ENCODE results near the gene PDCL3. TPM values are rescaled to one million over a fixed set of nuclear protein-coding genes. Genes with fewer than 3 reads are reported as not detected.

Gene PDCL3
- polyA plus RNA-seq, 1 donor from 2014 or later, result 18.5 TPM

DNA sequence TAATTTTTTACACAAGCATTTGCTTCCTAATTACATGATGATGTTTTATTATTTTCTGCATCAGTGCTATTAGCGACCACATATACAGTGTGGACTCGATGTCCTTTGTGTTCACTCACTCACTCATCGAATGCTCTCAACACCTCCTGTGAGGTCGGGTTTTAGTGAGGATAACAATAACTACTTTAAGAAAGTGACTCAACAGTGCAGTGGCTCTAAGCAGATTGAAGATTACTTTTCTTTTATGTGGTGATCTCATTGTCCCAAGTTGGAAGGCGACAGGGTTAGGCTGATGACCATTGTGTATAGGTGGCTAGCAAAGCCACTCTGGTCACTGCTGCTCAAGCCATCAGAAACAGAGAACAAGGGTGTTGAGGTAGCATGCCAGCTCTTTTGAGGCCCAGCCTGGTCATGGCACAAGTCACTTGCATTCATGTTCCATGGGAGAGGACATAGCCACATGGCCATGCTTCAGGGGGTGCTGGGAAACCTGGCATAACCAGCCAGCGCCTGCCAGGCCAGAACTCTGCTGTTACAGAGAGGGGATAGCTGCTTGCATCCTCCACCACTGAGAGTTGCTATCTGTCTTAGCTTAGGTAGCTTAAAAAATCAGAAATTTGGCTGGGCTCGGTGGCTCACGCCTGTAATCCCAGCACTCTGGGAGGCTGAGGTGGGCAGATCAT, 60.4 kb downstream of the PDCL3 start:
- H4K20me1 ChIP-seq (ENCODE audit: insufficient read depth), result no peaks in the 10 kb centered on the region
- H3K9ac ChIP-seq (ENCODE audit: low read length), result no peak overlapping the region
- H3K9me3 ChIP-seq (ENCODE audit: low read length), result no peaks in the 10 kb centered on the region
- no peaks in the 10 kb centered on the region for H3K79me2 ChIP-seq (replicated peaks; ENCODE audit: insufficient read depth, low read length)
- H3K4me3 ChIP-seq (ENCODE audit: low read length), result no peak overlapping the region
- no peak overlapping the region for H3K27ac ChIP-seq (ENCODE audit: low read length)
- no peaks in the 10 kb centered on the region for H3K36me3 ChIP-seq (ENCODE audit: insufficient read depth, low read length)
- TF ChIP-seq, protein P1, sequence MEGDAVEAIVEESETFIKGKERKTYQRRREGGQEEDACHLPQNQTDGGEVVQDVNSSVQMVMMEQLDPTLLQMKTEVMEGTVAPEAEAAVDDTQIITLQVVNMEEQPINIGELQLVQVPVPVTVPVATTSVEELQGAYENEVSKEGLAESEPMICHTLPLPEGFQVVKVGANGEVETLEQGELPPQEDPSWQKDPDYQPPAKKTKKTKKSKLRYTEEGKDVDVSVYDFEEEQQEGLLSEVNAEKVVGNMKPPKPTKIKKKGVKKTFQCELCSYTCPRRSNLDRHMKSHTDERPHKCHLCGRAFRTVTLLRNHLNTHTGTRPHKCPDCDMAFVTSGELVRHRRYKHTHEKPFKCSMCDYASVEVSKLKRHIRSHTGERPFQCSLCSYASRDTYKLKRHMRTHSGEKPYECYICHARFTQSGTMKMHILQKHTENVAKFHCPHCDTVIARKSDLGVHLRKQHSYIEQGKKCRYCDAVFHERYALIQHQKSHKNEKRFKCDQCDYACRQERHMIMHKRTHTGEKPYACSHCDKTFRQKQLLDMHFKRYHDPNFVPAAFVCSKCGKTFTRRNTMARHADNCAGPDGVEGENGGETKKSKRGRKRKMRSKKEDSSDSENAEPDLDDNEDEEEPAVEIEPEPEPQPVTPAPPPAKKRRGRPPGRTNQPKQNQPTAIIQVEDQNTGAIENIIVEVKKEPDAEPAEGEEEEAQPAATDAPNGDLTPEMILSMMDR (IDR thresholded peaks at IDR 0.05; ENCODE audit: poor library complexity, severe bottlenecking), result no peak
- TF ChIP-seq EP300 (conservative IDR thresholded peaks at IDR 0.05; ENCODE audit: poor library complexity, severe bottlenecking) (no peak), EZH2 (IDR thresholded peaks at IDR 0.05; ENCODE audit: borderline replicate concordance, insufficient read depth, low read length, poor library complexity, severe bottlenecking) (no peak), SMC3 (conservative IDR thresholded peaks at IDR 0.05; ENCODE audit: poor library complexity) (no peak), RAD21 (conservative IDR thresholded peaks at IDR 0.05) (no peak), POLR2AphosphoS5 (IDR thresholded peaks at IDR 0.05) (no peak), TAF1 (IDR thresholded peaks at IDR 0.05; ENCODE audit: low read depth) (no peak), MXI1 (conservative IDR thresholded peaks at IDR 0.05; ENCODE audit: poor library complexity, severe bottlenecking) (no peak)
- TF ChIP-seq, protein P2, sequence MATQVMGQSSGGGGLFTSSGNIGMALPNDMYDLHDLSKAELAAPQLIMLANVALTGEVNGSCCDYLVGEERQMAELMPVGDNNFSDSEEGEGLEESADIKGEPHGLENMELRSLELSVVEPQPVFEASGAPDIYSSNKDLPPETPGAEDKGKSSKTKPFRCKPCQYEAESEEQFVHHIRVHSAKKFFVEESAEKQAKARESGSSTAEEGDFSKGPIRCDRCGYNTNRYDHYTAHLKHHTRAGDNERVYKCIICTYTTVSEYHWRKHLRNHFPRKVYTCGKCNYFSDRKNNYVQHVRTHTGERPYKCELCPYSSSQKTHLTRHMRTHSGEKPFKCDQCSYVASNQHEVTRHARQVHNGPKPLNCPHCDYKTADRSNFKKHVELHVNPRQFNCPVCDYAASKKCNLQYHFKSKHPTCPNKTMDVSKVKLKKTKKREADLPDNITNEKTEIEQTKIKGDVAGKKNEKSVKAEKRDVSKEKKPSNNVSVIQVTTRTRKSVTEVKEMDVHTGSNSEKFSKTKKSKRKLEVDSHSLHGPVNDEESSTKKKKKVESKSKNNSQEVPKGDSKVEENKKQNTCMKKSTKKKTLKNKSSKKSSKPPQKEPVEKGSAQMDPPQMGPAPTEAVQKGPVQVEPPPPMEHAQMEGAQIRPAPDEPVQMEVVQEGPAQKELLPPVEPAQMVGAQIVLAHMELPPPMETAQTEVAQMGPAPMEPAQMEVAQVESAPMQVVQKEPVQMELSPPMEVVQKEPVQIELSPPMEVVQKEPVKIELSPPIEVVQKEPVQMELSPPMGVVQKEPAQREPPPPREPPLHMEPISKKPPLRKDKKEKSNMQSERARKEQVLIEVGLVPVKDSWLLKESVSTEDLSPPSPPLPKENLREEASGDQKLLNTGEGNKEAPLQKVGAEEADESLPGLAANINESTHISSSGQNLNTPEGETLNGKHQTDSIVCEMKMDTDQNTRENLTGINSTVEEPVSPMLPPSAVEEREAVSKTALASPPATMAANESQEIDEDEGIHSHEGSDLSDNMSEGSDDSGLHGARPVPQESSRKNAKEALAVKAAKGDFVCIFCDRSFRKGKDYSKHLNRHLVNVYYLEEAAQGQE (IDR thresholded peaks at IDR 0.05; ENCODE audit: borderline replicate concordance), result no peak
- no peaks in the 10 kb centered on the region for H3K9me2 ChIP-seq (ENCODE audit: insufficient read depth, low read length)
- H3K4me2 ChIP-seq (ENCODE audit: low read length), result no peak overlapping the region
- no peak overlapping the region for H2AFZ ChIP-seq (ENCODE audit: low read depth, low read length)
- H3K27me3 ChIP-seq (ENCODE audit: insufficient read depth, low read depth, low read length), result no peaks in the 10 kb centered on the region
- peaks cover 3% of the 10 kb centered on the region for H3F3A ChIP-seq (ENCODE audit: insufficient read depth, low read length, poor library complexity, severe bottlenecking)

DNA sequence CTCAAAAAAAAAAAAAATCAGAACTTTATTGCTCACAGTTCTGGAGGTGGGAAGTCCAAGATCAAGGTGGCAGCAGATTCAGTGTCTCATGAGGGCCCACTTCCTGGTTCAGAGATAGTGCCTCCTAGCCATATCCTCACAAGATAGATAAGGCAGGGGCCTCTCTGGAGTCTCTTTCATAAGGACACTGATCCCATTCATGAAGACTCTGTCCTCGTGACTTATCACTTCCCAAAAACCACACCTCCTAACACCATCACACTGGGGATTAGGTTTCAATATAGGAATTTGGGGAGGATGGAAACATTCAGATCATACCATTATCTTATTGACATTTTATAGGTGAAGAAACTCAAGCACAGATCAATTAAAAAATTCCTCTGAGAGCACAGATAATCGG, 61.1 kb downstream of the PDCL3 start:
- peaks cover 3% of the 10 kb centered on the region for H3F3A ChIP-seq (ENCODE audit: insufficient read depth, low read length, poor library complexity, severe bottlenecking)
- no peak overlapping the region for H2AFZ ChIP-seq (ENCODE audit: low read depth, low read length)
- no peaks in the 10 kb centered on the region for H3K79me2 ChIP-seq (replicated peaks; ENCODE audit: insufficient read depth, low read length)
- no peak overlapping the region for H3K4me2 ChIP-seq (ENCODE audit: low read length)
- no peak for TF ChIP-seq SMC3 (conservative IDR thresholded peaks at IDR 0.05; ENCODE audit: poor library complexity)
- no peak for TF ChIP-seq RAD21 (conservative IDR thresholded peaks at IDR 0.05)
- TF ChIP-seq MXI1 (conservative IDR thresholded peaks at IDR 0.05; ENCODE audit: poor library complexity, severe bottlenecking), result no peak
- TF ChIP-seq, protein P2 (IDR thresholded peaks at IDR 0.05; ENCODE audit: borderline replicate concordance), result no peak
- no peak for TF ChIP-seq POLR2AphosphoS5 (IDR thresholded peaks at IDR 0.05)
- no peak for TF ChIP-seq EP300 (conservative IDR thresholded peaks at IDR 0.05; ENCODE audit: poor library complexity, severe bottlenecking)
- TF ChIP-seq, protein P1 (IDR thresholded peaks at IDR 0.05; ENCODE audit: poor library complexity, severe bottlenecking), result no peak
- no peak for TF ChIP-seq EZH2 (IDR thresholded peaks at IDR 0.05; ENCODE audit: borderline replicate concordance, insufficient read depth, low read length, poor library complexity, severe bottlenecking)
- TF ChIP-seq TAF1 (IDR thresholded peaks at IDR 0.05; ENCODE audit: low read depth), result no peak
- H3K9me2 ChIP-seq (ENCODE audit: insufficient read depth, low read length), result no peaks in the 10 kb centered on the region
- no peaks in the 10 kb centered on the region for H3K36me3 ChIP-seq (ENCODE audit: insufficient read depth, low read length)
- H3K9me3 ChIP-seq (ENCODE audit: low read length), result no peaks in the 10 kb centered on the region
- no peak overlapping the region for H3K9ac ChIP-seq (ENCODE audit: low read length)
- H4K20me1 ChIP-seq (ENCODE audit: insufficient read depth), result no peaks in the 10 kb centered on the region
- H3K4me3 ChIP-seq (ENCODE audit: low read length), result no peak overlapping the region
- no peaks in the 10 kb centered on the region for H3K27me3 ChIP-seq (ENCODE audit: insufficient read depth, low read depth, low read length)
- no peak overlapping the region for H3K27ac ChIP-seq (ENCODE audit: low read length)
